Sigmoid colon (tissue), 4 donors: ENCODE data around the gene CT47C1.

Experiments
- EP300 ChIP-seq, 4 donors: sonication (generic); formaldehyde crosslinking; IDR thresholded peaks; one replicate each; pipeline ENCODE4 v1.6.1; 2017; ENCODE audit warnings: antibody characterized with exemption in 4 of 4
- POLR2AphosphoS5 ChIP-seq, 4 donors: sonication (generic); formaldehyde crosslinking; IDR thresholded peaks; one replicate each; pipeline ENCODE4 v1.6.1; 2017; ENCODE audit warnings: antibody characterized with exemption in 4 of 4
- TF ChIP-seq, protein P1 (sequence below), 4 experiments: fragments of 450-650 bp in 3 of 4; fragments of 200-600 bp in 1 of 4; IDR thresholded peaks; one replicate each; pipeline ENCODE4 v1.5.1; 2016 to 2019; ENCODE audit warnings: antibody characterized with exemption in 4 of 4, mild to moderate bottlenecking in 3 of 4, moderate library complexity in 2 of 4

DNA sequence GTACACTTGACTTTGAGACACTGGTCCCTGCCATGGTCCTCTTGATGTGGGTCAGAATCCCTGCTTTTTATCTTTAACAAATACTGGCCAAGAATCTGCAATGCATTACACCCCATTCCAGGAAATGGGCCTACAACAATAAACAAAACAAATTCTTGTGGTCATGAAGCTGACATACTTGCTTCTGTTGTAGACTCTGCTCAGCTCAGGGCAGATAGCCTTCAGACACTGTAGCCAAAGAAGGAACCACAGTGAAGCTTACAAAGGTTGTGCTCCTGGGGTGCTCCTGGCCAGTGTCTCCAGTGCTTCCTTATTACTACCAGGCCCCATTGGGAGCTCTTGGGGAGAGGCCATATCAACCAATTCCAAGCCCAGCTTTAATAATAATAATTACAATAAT is 33.0 kb downstream of the CT47C1 start:
- no peak for TF ChIP-seq POLR2AphosphoS5 (IDR thresholded peaks at IDR 0.05)
- TF ChIP-seq, protein P1, sequence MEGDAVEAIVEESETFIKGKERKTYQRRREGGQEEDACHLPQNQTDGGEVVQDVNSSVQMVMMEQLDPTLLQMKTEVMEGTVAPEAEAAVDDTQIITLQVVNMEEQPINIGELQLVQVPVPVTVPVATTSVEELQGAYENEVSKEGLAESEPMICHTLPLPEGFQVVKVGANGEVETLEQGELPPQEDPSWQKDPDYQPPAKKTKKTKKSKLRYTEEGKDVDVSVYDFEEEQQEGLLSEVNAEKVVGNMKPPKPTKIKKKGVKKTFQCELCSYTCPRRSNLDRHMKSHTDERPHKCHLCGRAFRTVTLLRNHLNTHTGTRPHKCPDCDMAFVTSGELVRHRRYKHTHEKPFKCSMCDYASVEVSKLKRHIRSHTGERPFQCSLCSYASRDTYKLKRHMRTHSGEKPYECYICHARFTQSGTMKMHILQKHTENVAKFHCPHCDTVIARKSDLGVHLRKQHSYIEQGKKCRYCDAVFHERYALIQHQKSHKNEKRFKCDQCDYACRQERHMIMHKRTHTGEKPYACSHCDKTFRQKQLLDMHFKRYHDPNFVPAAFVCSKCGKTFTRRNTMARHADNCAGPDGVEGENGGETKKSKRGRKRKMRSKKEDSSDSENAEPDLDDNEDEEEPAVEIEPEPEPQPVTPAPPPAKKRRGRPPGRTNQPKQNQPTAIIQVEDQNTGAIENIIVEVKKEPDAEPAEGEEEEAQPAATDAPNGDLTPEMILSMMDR (IDR thresholded peaks at IDR 0.05), result no peak
- TF ChIP-seq EP300 (IDR thresholded peaks at IDR 0.05), result no peak
